HG03442 (cell line): ENCODE measurements around the gene EFHD1.
"Not testable (repeated sequence)": the region's sequence is repeated elsewhere in the genome, so short reads cannot be mapped to it uniquely, and the experiment has no call there.

Source experiments
- ATAC-seq: cut with Tn5 transposase; IDR thresholded peaks from one replicate; pipeline ENCODE4 v1.9.1; 2021; ENCODE audit warnings: mild to moderate bottlenecking, moderate library complexity; ENCODE audit not compliant: unreplicated experiment

The EFHD1 gene

GRCh38 chr2:232689152-232689910 lies 55.9 kb downstream of the EFHD1 start:
- ATAC-seq, result no peak

GRCh38 chr2:232691117-232691516 lies 57.7 kb downstream of the EFHD1 start:
- not testable (repeated sequence) for ATAC-seq

DNA sequence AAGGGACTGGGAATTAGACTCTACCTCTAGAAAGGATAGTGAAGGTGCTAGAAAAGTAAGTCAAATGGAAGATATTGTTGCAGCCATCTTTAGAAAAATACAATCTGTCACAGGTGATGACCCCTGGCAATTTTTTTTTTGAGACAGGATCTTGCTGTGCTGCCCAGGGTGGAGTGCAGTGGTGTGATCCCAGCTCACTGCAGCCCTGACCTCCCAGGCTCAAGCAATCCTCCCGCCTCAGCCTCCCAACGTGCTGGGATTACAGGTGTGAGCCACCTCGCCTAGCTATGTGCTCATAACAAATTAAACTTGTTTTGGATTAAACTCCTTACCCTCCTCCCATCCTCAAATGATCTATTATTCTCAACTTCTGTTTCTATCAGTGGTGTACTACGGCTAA lies 59.9 kb downstream of the EFHD1 start:
- no peak for ATAC-seq

DNA sequence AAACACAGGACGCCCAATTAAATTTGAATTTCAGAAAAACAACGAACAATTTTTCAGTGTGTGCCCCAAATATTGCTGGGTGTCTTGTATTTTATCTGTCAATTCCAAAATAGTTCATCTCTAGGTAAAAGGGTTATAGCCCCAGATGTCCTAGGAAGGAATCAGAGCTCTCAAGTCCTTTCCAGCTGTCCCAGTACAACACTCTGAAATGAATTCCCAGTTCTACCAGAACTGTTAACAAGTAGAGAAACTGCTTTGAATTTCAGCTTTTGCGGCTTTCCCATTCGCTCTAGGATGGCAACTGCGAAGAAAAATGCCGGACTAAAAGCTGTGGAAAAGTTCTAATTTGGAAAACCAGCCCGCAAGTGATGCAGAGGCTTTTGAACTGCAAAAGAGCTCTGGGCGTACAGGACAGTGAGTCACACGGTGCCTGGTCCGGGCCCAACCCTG lies 63.2 kb downstream of the EFHD1 start:
- ATAC-seq, result no peak

GRCh38 chr2:232697059-232697806 lies 63.8 kb downstream of the EFHD1 start, which contains the start of gene GIGYF2:
TSS of gene GIGYF2 (plus strand) at chr2:232697331. CDS start at chr2:232735198, 37,867 bp downstream.
- ATAC-seq, result peak; percentile 70

DNA sequence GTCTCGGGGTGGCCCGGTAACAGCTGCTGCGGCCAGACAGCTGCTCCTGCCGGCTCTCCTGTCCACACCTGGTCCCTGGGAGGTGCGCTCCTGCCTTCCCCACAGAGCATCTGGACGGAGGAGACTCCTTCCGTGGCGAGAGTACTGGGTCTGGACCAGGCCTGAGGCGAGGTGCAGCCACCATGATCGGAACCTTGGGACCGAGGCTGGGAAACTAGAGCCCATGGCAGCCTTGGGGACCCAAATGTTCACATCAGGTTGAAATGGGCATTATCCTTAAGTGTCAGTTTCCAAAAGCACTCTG lies 64.4 kb downstream of the EFHD1 start:
- ATAC-seq, result no peak

DNA sequence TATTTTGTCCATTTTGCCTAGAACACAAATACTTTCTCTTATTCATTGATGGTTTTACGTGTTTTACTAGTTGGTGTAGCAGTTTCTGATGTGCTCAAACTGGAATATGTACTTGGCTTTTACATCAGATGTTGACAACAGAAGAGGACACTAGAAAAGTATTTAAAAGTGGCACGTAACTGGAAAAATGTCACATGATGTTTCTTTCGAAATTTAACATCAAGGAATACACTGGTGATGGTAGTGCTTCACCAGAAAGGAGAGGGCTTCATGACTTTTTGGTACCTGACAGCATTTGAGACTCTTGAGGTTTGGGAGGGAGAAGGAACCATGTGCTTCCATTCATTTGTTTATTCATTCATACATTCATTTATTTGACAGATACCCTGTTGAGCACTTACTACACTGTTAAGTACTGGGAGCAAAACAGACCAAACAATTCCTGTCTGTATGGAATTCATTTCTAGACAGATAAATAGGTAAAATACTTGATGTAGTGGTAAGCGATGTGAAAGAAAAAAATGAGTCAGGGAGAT lies 65.2 kb downstream of the EFHD1 start:
- no peak for ATAC-seq

DNA sequence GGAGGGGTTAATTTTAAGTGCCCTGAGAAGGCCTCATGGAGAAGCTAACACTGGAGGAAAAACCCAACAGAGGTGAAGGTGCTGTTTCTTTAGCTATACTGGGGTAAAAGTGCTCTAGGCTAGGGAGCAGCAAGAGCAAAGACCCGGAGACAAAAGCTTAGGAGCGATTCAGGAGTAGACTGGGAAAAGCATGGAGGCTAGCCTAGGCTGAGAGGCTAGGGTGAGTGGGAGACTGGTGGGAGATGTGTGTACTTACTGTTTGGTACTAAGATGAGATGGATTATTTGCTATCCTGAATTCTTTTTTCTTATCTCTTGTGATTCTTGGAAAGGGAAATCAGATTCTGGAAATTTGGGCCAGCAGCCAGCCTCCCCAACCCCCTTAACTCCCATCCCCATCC lies 65.7 kb downstream of the EFHD1 start:
- no peak for ATAC-seq

DNA sequence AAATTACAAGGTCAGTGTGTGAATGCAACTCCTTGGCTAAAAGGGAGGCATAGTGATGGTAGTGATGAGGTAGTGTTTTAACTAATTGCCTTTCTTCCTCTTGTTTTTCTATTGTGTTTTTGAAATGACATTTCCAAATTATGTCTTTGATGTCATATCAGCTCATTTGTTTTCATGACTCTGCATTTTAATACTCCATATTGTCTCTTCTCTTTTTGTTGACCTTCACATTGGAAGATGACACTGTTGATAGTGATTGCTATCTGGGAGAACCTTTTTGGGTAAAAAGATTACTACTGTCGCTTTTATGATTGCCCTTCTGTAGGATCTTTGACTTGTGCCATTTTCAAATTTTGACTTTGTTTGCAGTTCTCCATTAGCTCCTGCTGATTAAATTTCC lies 66.8 kb downstream of the EFHD1 start:
- ATAC-seq, result no peak

GRCh38 chr2:232707076-232707475 lies 73.7 kb downstream of the EFHD1 start:
- no peak for ATAC-seq

- no peak for ATAC-seq
Measured at GRCh38 chr2:232713505-232713904, 80.1 kb downstream of the EFHD1 start.

DNA sequence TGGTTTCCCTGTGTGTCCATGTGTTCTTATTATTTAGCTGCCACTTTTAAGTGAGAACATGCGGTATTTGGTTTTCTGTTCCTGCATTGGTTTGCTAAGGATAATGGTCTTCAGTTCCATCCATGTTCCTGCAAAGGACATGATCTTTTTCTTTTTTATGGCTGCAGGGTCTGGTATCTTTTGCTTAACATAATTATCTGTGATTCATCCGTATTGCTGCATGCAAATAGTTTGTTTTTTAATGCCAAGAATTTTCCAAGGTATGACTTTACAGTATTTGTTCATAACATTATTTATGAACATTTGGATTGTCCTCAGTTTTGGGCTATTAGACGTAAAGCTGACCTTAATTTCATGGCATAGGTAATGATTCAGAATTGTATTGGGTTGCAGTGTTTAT lies 81.6 kb downstream of the EFHD1 start:
- no peak for ATAC-seq

- ATAC-seq, result not testable (repeated sequence)
Measured at GRCh38 chr2:232720056-232720455, 86.7 kb downstream of the EFHD1 start.

- no peak for ATAC-seq
Measured at GRCh38 chr2:232721261-232721660, 87.9 kb downstream of the EFHD1 start.

DNA sequence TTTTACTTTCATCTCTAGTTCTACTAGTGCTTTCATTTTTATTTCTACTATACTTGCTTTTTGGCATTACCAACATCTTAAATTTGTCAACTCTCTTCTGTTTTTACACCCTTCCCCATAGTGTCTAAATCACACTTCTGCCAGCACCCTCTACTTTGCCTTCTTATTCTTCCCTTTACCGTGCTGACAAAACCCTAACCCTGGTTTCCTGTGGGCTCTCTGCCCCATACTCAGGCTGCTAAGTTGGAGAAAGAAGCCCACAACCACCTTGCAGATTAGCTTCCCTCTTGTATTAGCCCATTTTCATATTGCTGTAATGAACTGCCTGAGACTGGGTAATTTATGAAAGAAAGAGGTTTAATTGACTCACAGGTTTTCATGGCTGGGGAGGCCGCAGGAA lies 88.5 kb downstream of the EFHD1 start:
- ATAC-seq, result no peak

DNA sequence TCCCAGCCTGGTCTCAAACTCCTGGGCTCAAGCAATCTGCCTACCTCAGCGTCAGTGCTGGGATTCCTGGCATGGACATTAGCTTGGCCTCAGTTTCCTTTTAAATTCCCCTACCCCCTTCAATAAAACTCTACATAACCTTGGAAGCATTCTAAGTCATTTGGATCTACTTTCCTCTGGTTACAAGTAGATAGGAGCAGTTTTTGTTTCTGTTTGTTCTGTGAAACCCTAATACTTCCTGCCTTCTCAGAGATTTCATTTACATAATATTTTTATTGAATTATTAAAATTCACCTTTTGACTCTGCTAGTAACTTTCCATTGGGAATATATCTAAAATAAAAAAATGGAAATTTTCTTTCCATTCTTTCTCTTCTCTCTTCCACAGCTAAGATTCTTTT lies 89.6 kb downstream of the EFHD1 start:
- no peak for ATAC-seq

DNA sequence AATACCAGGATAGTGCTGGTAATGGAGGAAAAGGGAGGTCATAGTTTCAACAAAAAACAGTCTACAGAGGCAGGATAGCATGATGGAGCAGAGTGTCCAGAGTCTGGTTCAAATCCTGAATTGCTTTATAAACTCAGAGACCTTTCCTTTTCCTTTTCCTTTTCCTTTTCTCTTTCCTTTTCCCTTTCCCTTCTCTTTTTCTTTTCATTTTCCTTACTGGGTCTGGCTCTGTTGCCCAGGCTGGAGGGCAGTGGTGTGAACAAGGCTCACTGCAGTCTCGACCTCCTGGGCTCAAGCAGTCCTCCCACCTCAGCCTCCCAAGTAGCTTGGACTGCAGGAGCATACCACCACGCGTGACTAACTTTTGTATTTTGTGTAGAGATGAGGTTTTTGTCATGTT lies 95.4 kb downstream of the EFHD1 start:
- ATAC-seq, result no peak

GRCh38 chr2:232731470-232731869 lies 98.1 kb downstream of the EFHD1 start:
- no peak for ATAC-seq
